Liver (tissue), 3 donors: Measurements from ENCODE around the gene TAS2R20.

ENCODE experiments used
- ATF3 ChIP-seq: IDR thresholded peaks from 2 replicates; pipeline ENCODE4 v1.6.1; 2016; ENCODE audit warnings: antibody characterized with exemption
- CTCF ChIP-seq: fragments of 150-350 bp; IDR thresholded peaks from 2 replicates; pipeline ENCODE4 v1.5.1; 2017; ENCODE audit warnings: improper control_type of control experiment, low read depth, low read length; ENCODE audit not compliant: missing input control
- EGR1 ChIP-seq, 2 donors: IDR thresholded peaks; 2 replicates each; pipeline ENCODE4 v1.6.1; 2016 to 2018; ENCODE audit warnings: antibody characterized with exemption in 2 of 2, low read depth in 2 of 2
- FOXA2 ChIP-seq: IDR thresholded peaks from 2 replicates; pipeline ENCODE4 v1.6.1; 2016; ENCODE audit warnings: antibody characterized with exemption
- JUND ChIP-seq, 2 donors: IDR thresholded peaks; 2 replicates each; pipeline ENCODE4 v1.6.1; 2016; ENCODE audit warnings: antibody characterized with exemption in 2 of 2
- MAX ChIP-seq: IDR thresholded peaks from 2 replicates; pipeline ENCODE4 v1.6.1; 2016; ENCODE audit warnings: antibody characterized with exemption
- SP1 ChIP-seq: IDR thresholded peaks from 2 replicates; pipeline ENCODE4 v1.6.1; 2018; ENCODE audit warnings: antibody characterized with exemption, mild to moderate bottlenecking
- TAF1 ChIP-seq: conservative IDR thresholded peaks from 2 replicates; pipeline ENCODE4 v1.6.1; 2016; ENCODE audit warnings: antibody characterized with exemption, mild to moderate bottlenecking
- donor health status: healthy.
- donor health status: healthy.

- TF ChIP-seq CTCF = no peak
- no peak for TF ChIP-seq SP1
- TF ChIP-seq TAF1 = no peak
- TF ChIP-seq MAX = no peak
- no peak for TF ChIP-seq ATF3
- TF ChIP-seq JUND (IDR thresholded peaks at IDR 0.05) = no peak
- no peak for TF ChIP-seq EGR1 (IDR thresholded peaks at IDR 0.05; ENCODE audit: low read depth in 2 of 2)
- no peak for TF ChIP-seq FOXA2
Measured at GRCh38 chr12:10974965-10975364, 23.1 kb downstream of the TAS2R20 start.
